Effector memory CD8-positive, alpha-beta T cell (primary cell): ENCODE measurements around the gene ANKRD11.

Experiments used
- ATAC-seq: fragments of 150-1000 bp; cut with Tn5 transposase; replicated peaks from 2 replicates; pipeline ENCODE4 v1.10.0; 2021; ENCODE audit warnings: mild to moderate bottlenecking, moderate library complexity
- DNase-seq, 3 experiments: peaks; one replicate each; pipeline ENCODE4 v3.0.0; 2021
- H3K27ac Mint-ChIP-seq, 2 donors: one replicate each; pipeline ENCODE4 v1.8.0; 2022; ENCODE audit warnings: mild to moderate bottlenecking in 2 of 2, mixed read lengths in 2 of 2, moderate library complexity in 2 of 2
- H3K27me3 Mint-ChIP-seq, 2 donors: one replicate each; pipeline ENCODE4 v1.8.0; 2022; ENCODE audit warnings: mixed read lengths in 2 of 2
- H3K36me3 Mint-ChIP-seq: one replicate; pipeline ENCODE4 v1.8.0; 2022; ENCODE audit warnings: mild to moderate bottlenecking, moderate library complexity, mixed read lengths; ENCODE audit not compliant: insufficient read depth
- H3K4me1 Mint-ChIP-seq, 2 donors: one replicate each; pipeline ENCODE4 v1.8.0; 2022; ENCODE audit warnings: low read depth in 2 of 2, mixed read lengths in 2 of 2
- H3K4me3 Mint-ChIP-seq, 2 donors: one replicate each; pipeline ENCODE4 v1.8.0; 2022; ENCODE audit warnings: mild to moderate bottlenecking in 2 of 2, mixed read lengths in 2 of 2, moderate library complexity in 2 of 2
- H3K9me3 Mint-ChIP-seq, 2 donors: one replicate each; pipeline ENCODE4 v1.8.0; 2022; ENCODE audit warnings: mixed read lengths in 2 of 2

The ANKRD11 gene

GRCh38 chr16:89502081-89502843 lies 11.9 kb upstream of the ANKRD11 start:
- DNase-seq: no peak
- no peak overlapping the region for H3K4me3 Mint-ChIP-seq
- H3K36me3 Mint-ChIP-seq: peaks cover 23% of the 10 kb centered on the region
- H3K4me1 Mint-ChIP-seq: peaks cover 18 to 21% of the 10 kb centered on the region in 2 donors
- no peak overlapping the region for H3K27ac Mint-ChIP-seq
- no peak for ATAC-seq
- no peaks in the 10 kb centered on the region for H3K27me3 Mint-ChIP-seq
- no peaks in the 10 kb centered on the region for H3K9me3 Mint-ChIP-seq

DNA sequence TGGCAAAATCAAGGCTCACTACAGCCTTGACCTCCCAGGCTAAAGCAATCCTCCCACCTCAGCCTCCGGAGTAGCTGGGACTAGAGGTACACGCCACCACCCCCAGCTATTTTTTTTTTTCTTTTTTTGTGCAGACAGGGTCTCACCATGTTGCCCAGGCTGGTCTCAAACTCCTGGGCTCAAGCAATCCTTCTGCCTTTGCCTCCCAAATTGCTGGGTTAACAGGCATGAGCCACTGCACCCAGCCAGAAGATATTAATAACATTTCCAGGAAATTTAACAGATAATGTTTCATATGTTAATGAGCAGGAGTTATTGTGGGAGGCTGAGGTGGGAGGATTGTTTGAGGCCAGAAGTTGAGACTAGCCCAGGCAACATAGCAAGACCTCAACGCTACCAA lies 9.4 kb upstream of the ANKRD11 start:
- H3K27ac Mint-ChIP-seq: no peak overlapping the region
- H3K27me3 Mint-ChIP-seq: no peaks in the 10 kb centered on the region
- peaks cover 17% of the 10 kb centered on the region for H3K36me3 Mint-ChIP-seq
- no peaks in the 10 kb centered on the region for H3K9me3 Mint-ChIP-seq
- ATAC-seq (no peak), DNase-seq (no peak)
- H3K4me1 Mint-ChIP-seq: peaks cover under 1 to 4% of the 10 kb centered on the region in 2 donors
- no peak overlapping the region for H3K4me3 Mint-ChIP-seq

DNA sequence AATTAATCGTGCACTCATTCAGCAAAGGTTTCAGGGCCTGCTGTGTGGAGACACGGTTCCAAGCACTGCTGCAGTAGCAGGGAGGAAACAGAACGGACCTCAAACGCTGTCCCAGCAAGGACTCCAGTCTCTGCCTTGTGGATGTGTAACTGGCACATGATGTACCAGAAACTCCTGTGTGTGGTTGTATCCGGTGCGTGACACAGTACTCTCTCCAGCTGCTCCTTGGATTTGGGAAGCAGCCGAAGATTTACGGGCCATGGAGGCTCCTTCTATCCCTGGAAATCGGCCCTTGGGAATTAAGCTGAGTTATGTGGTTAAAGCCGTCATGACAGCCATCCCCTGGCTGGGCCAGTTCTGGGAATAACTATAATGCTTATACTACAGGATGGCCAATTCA lies 8.5 kb upstream of the ANKRD11 start:
- Mint-ChIP-seq H3K4me1 (peaks cover 3 to 4% of the 10 kb centered on the region in 2 donors), H3K27ac (no peak overlapping the region), H3K36me3 (peaks cover 17% of the 10 kb centered on the region), H3K9me3 (no peaks in the 10 kb centered on the region), H3K27me3 (no peaks in the 10 kb centered on the region), H3K4me3 (no peak overlapping the region)
- DNase-seq (no peak), ATAC-seq (no peak)

GRCh38 chr16:89495121-89495520 lies 4.8 kb upstream of the ANKRD11 start:
- Mint-ChIP-seq H3K36me3 (peaks cover 24% of the 10 kb centered on the region), H3K27me3 (no peaks in the 10 kb centered on the region), H3K27ac (no peak overlapping the region), H3K4me1 (peaks cover 15 to 22% of the 10 kb centered on the region in 2 donors), H3K4me3 (no peak overlapping the region), H3K9me3 (no peaks in the 10 kb centered on the region)
- ATAC-seq (no peak), DNase-seq (no peak)

DNA sequence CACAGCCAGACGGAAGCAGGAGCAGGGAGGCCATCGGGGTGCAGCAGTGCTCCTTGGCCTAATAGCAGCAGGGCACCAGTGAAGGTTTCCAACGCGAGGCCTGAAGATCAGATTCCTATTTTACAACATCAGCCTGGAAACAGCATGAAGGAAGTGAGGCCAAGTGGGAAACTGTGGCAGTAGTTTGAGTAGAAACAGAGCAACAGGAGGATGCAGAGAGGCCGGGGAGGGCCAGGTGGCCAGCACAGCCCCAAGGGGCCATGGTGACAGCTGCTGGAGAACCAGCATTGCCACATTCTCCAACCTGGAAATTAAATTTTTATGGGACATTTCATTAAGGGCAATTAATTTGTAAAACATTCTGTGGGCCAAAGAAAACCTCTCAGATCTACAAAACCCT lies 3.4 kb upstream of the ANKRD11 start:
- ATAC-seq (no peak), DNase-seq (no peak)
- Mint-ChIP-seq H3K36me3 (peaks cover 22% of the 10 kb centered on the region), H3K27me3 (no peaks in the 10 kb centered on the region), H3K27ac (peak overlapping the region; percentile 28 to 60), H3K4me1 (peaks cover 19 to 25% of the 10 kb centered on the region in 2 donors), H3K4me3 (peak overlapping the region in 1 of 2 donors; percentile 9), H3K9me3 (no peaks in the 10 kb centered on the region)

GRCh38 chr16:89491974-89492687 lies 1.8 kb upstream of the ANKRD11 start:
- Mint-ChIP-seq H3K4me3 (peak overlapping the region; percentile 80 to 89), H3K9me3 (no peaks in the 10 kb centered on the region), H3K4me1 (peaks cover 32 to 33% of the 10 kb centered on the region in 2 donors), H3K36me3 (peaks cover 22% of the 10 kb centered on the region), H3K27me3 (no peaks in the 10 kb centered on the region), H3K27ac (peak overlapping the region in 1 of 2 donors; percentile 88)
- DNase-seq: no peak
- no peak for ATAC-seq

DNA sequence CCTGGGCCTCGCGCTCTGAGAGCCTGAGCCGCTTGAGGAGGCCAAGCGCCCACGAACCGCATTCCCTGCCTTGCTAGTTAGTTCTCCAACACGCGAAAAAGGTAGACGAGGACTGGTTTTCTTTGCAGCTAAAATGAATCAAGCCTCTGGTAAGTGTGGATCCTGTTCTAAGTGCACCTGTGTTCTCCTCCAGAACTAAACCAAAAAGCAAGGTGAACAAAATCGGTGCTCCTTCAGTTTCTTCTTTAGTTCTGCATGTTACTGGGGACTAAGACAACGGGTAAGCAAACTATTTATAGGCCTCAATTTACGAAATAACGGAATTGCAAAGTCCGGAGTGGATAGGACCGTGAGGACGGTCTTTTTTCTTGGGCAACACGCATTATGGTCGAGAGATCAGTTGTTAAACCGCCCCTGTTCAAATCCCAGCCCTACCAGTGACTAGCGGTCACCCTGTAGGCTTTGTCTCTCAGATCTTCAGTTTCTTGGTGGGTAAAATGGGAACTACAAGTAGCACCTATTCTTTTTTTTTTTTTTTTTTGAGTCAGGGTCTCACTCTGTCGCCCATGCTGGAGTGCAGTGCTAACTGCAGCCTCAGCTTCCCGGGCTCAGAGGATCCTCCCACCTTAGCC lies 993 bp upstream of the ANKRD11 start:
- Mint-ChIP-seq H3K27me3 (no peaks in the 10 kb centered on the region), H3K4me1 (peaks cover 38 to 39% of the 10 kb centered on the region in 2 donors), H3K27ac (peak overlapping the region; percentile 88 to 92), H3K9me3 (no peaks in the 10 kb centered on the region), H3K4me3 (peak overlapping the region; percentile 80 to 89), H3K36me3 (peaks cover 26% of the 10 kb centered on the region)
- ATAC-seq (no peak), DNase-seq (no peak)

DNA sequence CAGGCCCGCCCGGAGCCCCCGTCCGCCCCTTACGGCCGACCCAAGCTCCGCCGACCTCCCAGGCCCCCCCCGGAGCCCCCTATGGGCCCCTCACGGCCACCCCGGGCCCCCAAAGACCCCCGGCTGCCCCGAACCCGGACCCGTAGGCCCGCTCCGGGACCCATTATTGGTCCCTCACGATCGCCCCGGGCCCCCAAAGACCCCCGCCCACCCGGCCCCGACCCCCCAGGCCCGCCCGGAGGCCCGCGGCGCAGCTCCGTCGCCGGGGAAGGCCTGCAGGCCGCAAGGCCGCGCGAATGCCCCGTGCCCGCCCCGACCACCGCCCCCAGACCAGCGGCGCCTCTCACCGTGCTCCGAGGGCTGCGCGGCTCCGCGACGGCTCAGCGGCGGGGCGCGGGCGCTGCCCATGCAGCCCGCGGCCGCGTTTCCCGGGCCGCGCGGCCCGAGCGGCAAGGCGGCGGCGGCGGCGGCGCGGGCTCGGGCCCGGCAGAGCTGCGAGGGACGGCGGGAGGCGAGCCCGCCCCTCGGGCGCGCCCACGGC lies 393 bp downstream of the ANKRD11 start:
- DNase-seq: no peak
- Mint-ChIP-seq H3K36me3 (peaks cover 31% of the 10 kb centered on the region), H3K27me3 (no peaks in the 10 kb centered on the region), H3K27ac (peak overlapping the region; percentile 91 to 92), H3K4me3 (no peak overlapping the region), H3K4me1 (peaks cover 49 to 52% of the 10 kb centered on the region in 2 donors), H3K9me3 (no peaks in the 10 kb centered on the region)
- ATAC-seq: no peak

DNA sequence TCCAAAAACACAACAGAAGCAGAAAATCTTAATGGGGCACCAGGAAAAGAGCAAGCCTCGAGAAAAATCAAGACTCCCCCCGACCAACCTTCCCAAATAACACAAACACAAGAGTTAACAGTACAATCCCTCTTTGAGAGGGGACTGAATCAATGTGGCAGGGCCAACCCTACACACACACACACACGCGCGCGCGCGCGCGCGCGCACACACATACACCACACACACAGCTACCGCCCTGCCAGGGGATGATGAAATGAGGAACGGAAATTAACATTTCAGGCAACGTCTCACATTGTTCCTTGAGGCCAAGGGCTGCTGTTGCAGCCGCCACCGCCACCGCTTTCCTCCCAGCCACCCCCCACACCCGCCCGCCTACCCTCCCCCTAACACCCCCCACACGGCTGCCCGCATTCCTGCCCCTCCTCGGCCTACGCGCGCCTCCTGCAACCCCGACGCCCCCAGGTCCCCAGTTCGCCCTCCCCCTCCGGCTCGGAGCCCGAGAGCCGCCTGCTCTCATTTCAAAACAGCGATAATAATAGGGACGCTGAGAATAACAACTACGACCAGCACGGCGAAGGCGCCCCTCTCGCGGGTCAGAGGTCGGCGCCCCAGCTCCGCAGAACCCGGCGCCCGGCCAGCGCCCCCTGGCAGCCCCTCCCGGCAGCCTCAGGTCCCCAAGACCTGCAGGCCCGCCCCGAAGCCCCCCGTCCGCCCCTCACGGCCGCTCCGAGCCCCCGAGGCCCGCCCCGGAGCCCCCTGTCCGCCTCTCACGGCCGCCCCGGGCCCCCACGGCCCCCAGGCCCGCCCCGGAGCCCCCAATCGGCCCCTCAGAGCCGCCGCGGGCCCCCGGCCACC lies 1.1 kb downstream of the ANKRD11 start:
- no peaks in the 10 kb centered on the region for H3K27me3 Mint-ChIP-seq
- peak overlapping the region; percentile 83 to 87 for H3K4me3 Mint-ChIP-seq
- ATAC-seq (peak; percentile 54), DNase-seq (peak; percentile 75 to 81 (median 76))
- H3K27ac Mint-ChIP-seq: peak overlapping the region; percentile 77 to 91
- no peaks in the 10 kb centered on the region for H3K9me3 Mint-ChIP-seq
- H3K36me3 Mint-ChIP-seq: peaks cover 34% of the 10 kb centered on the region
- H3K4me1 Mint-ChIP-seq: peaks cover 55 to 59% of the 10 kb centered on the region in 2 donors

GRCh38 chr16:89485701-89486246 lies 4.6 kb downstream of the ANKRD11 start:
- no peak for DNase-seq
- Mint-ChIP-seq H3K9me3 (no peaks in the 10 kb centered on the region), H3K4me1 (peaks cover 70 to 77% of the 10 kb centered on the region in 2 donors), H3K27ac (peak overlapping the region; percentile 83 to 84), H3K27me3 (no peaks in the 10 kb centered on the region), H3K36me3 (peaks cover 48% of the 10 kb centered on the region), H3K4me3 (peak overlapping the region; percentile 83 to 87)
- ATAC-seq: no peak

DNA sequence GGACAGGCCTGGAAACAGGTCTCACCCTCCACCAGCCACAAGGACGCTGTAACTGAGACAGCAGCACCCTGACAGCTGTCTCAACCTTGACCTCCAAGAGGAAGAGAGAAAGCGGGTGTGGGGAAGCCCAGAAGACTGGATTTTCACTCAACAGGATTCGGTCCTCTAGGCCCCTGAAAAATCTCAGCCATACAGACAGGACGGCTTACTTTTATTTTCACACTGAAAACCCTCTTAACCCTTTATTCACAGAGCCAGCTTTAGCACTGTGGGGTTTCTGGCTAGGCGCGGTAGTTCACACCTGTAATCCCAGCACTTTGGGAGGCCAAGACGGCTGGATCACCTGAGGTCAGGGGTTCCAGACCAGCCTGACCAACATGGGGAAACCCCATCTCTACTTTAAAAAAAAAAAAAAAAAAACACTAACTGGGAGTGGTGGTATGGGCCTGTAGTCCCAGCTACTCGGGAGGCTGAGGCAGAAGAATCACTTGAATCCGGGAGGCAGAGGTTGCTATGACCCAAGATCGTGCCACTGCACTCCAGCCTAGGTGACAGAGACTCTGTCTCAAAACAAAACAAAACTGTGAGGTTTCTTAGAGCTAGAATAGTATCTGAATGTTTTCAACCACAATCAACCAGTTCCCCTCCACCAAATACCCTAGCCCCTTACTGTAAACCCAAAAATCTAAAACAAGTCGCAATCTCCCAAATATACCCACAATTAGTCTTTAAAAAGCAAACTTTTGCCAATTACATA lies 5.3 kb downstream of the ANKRD11 start:
- peaks cover 75 to 82% of the 10 kb centered on the region in 2 donors for H3K4me1 Mint-ChIP-seq
- ATAC-seq: peak; percentile 6
- H3K27ac Mint-ChIP-seq: peak overlapping the region; percentile 83 to 84
- peak in 1 of 3 experiments; percentile 9 for DNase-seq
- peaks cover 47% of the 10 kb centered on the region for H3K36me3 Mint-ChIP-seq
- H3K9me3 Mint-ChIP-seq: no peaks in the 10 kb centered on the region
- H3K4me3 Mint-ChIP-seq: peak overlapping the region; percentile 83 to 87
- H3K27me3 Mint-ChIP-seq: no peaks in the 10 kb centered on the region

GRCh38 chr16:89484041-89484501 lies 6.3 kb downstream of the ANKRD11 start:
- no peak for DNase-seq
- peak overlapping the region; percentile 83 to 84 for H3K27ac Mint-ChIP-seq
- no peaks in the 10 kb centered on the region for H3K9me3 Mint-ChIP-seq
- no peaks in the 10 kb centered on the region for H3K27me3 Mint-ChIP-seq
- H3K4me1 Mint-ChIP-seq: peaks cover 78 to 83% of the 10 kb centered on the region in 2 donors
- H3K4me3 Mint-ChIP-seq: peak overlapping the region; percentile 83 to 87
- ATAC-seq: peak; percentile 63
- H3K36me3 Mint-ChIP-seq: peaks cover 47% of the 10 kb centered on the region
